Measurements from ENCODE around the gene SMAD1. TPM values are rescaled to one million over a fixed set of nuclear protein-coding genes. Genes with fewer than 3 reads are reported as not detected.

SMAD1 gene
- total RNA-seq, 2 experiments from 2014 or later = 0.57 to 0.79 TPM

- H3K36me3 Mint-ChIP-seq (ENCODE audit: low read depth) = no peaks in the 10 kb centered on the region
- no peaks in the 10 kb centered on the region for H3K9me3 Mint-ChIP-seq
- CTCF ChIA-PET = no interaction called here
- no peak for DNase-seq
- no peak overlapping the region for H3K27ac Mint-ChIP-seq
- peaks cover 13% of the 10 kb centered on the region for H3K27me3 Mint-ChIP-seq (ENCODE audit: low read depth)
- peaks cover 5% of the 10 kb centered on the region for H3K4me1 Mint-ChIP-seq (ENCODE audit: low read depth)
- intact Hi-C loops (cut with micrococcal nuclease) = no loop called here
- H3K4me3 Mint-ChIP-seq = no peak overlapping the region
Observed at GRCh38 chr4:145490796-145491195, 9.1 kb downstream of the SMAD1 start.

- Mint-ChIP-seq H3K9me3 (no peaks in the 10 kb centered on the region), H3K36me3 (ENCODE audit: low read depth) (no peaks in the 10 kb centered on the region), H3K27ac (no peak overlapping the region), H3K27me3 (ENCODE audit: low read depth) (peaks cover 9% of the 10 kb centered on the region), H3K4me3 (no peak overlapping the region), H3K4me1 (ENCODE audit: low read depth) (peaks cover 2% of the 10 kb centered on the region)
- intact Hi-C loops (cut with micrococcal nuclease) = no loop called here
- CTCF ChIA-PET = interaction anchor here (0.6 kb wide), 1 partner anchor 178 kb away, joined by 3 read pairs; no protein-coding TSS in a partner anchor
- no peak for DNase-seq
Observed at GRCh38 chr4:145492376-145492775, 10.7 kb downstream of the SMAD1 start.

GRCh38 chr4:145493166-145493565 lies 11.5 kb downstream of the SMAD1 start:
- Mint-ChIP-seq H3K27me3 (ENCODE audit: low read depth) (peaks cover 9% of the 10 kb centered on the region), H3K4me1 (ENCODE audit: low read depth) (no peaks in the 10 kb centered on the region), H3K4me3 (no peak overlapping the region), H3K27ac (no peak overlapping the region), H3K36me3 (ENCODE audit: low read depth) (no peaks in the 10 kb centered on the region), H3K9me3 (no peaks in the 10 kb centered on the region)
- DNase-seq = no peak
- intact Hi-C loops (cut with micrococcal nuclease) = no loop called here
- CTCF ChIA-PET = no interaction called here

GRCh38 chr4:145494666-145495270 lies 13.1 kb downstream of the SMAD1 start:
- H3K4me3 Mint-ChIP-seq = no peak overlapping the region
- CTCF ChIA-PET = interaction anchor here (0.6 to 1.2 kb wide), 2 partner anchors 10 to 18 kb away, joined by 3 read pairs; no protein-coding TSS in a partner anchor
- no peak for DNase-seq
- no peaks in the 10 kb centered on the region for H3K36me3 Mint-ChIP-seq (ENCODE audit: low read depth)
- no peak overlapping the region for H3K27ac Mint-ChIP-seq
- intact Hi-C loops (cut with micrococcal nuclease) = loop anchor here (5.0 kb wide), 1 partner anchor 1317 kb away; no protein-coding TSS in a partner anchor
- peaks cover 11% of the 10 kb centered on the region for H3K27me3 Mint-ChIP-seq (ENCODE audit: low read depth)
- H3K9me3 Mint-ChIP-seq = no peaks in the 10 kb centered on the region
- H3K4me1 Mint-ChIP-seq (ENCODE audit: low read depth) = no peaks in the 10 kb centered on the region

- no peak for DNase-seq
- Mint-ChIP-seq H3K4me1 (ENCODE audit: low read depth) (peaks cover under 1% of the 10 kb centered on the region), H3K36me3 (ENCODE audit: low read depth) (no peaks in the 10 kb centered on the region), H3K27ac (no peak overlapping the region), H3K27me3 (ENCODE audit: low read depth) (peaks cover 9% of the 10 kb centered on the region), H3K4me3 (no peak overlapping the region), H3K9me3 (no peaks in the 10 kb centered on the region)
- intact Hi-C loops (cut with micrococcal nuclease) = loop anchor here (5.0 kb wide), 1 partner anchor 1319 kb away; no protein-coding TSS in a partner anchor
- CTCF ChIA-PET = no interaction called here
Observed at GRCh38 chr4:145496292-145496691, 14.6 kb downstream of the SMAD1 start.

GRCh38 chr4:145497199-145498149 lies 15.8 kb downstream of the SMAD1 start:
- peaks cover 2% of the 10 kb centered on the region for H3K4me1 Mint-ChIP-seq (ENCODE audit: low read depth)
- H3K9me3 Mint-ChIP-seq = no peaks in the 10 kb centered on the region
- CTCF ChIA-PET = interaction anchor here (0.7 to 1.2 kb wide), 3 partner anchors 51 to 309 kb away, joined by 3 read pairs; no protein-coding TSS in a partner anchor
- no peak overlapping the region for H3K4me3 Mint-ChIP-seq
- H3K27ac Mint-ChIP-seq = no peak overlapping the region
- intact Hi-C loops (cut with micrococcal nuclease) = loop anchor here (1.0 to 5.0 kb wide), 2 partner anchors 263 to 1320 kb away; no protein-coding TSS in a partner anchor
- H3K36me3 Mint-ChIP-seq (ENCODE audit: low read depth) = no peaks in the 10 kb centered on the region
- DNase-seq = no peak
- peaks cover 6% of the 10 kb centered on the region for H3K27me3 Mint-ChIP-seq (ENCODE audit: low read depth)

GRCh38 chr4:145498430-145498829 lies 16.8 kb downstream of the SMAD1 start:
- H3K4me1 Mint-ChIP-seq (ENCODE audit: low read depth) = peaks cover 2% of the 10 kb centered on the region
- H3K4me3 Mint-ChIP-seq = no peak overlapping the region
- intact Hi-C loops (cut with micrococcal nuclease) = loop anchor here (1.0 to 5.0 kb wide), 2 partner anchors 264 to 1321 kb away; no protein-coding TSS in a partner anchor
- no peak overlapping the region for H3K27ac Mint-ChIP-seq
- H3K27me3 Mint-ChIP-seq (ENCODE audit: low read depth) = peaks cover 6% of the 10 kb centered on the region
- no peaks in the 10 kb centered on the region for H3K9me3 Mint-ChIP-seq
- CTCF ChIA-PET = no interaction called here
- DNase-seq = no peak
- H3K36me3 Mint-ChIP-seq (ENCODE audit: low read depth) = no peaks in the 10 kb centered on the region

- Mint-ChIP-seq H3K4me1 (ENCODE audit: low read depth) (peaks cover 2% of the 10 kb centered on the region), H3K27ac (no peak overlapping the region), H3K27me3 (ENCODE audit: low read depth) (peaks cover 8% of the 10 kb centered on the region), H3K4me3 (no peak overlapping the region), H3K36me3 (ENCODE audit: low read depth) (no peaks in the 10 kb centered on the region), H3K9me3 (no peaks in the 10 kb centered on the region)
- intact Hi-C loops (cut with micrococcal nuclease) = no loop called here
- no peak for DNase-seq
- CTCF ChIA-PET = no interaction called here
Observed at GRCh38 chr4:145501051-145501660, 19.5 kb downstream of the SMAD1 start.

- no peak for DNase-seq
- intact Hi-C loops (cut with micrococcal nuclease) = no loop called here
- Mint-ChIP-seq H3K36me3 (ENCODE audit: low read depth) (no peaks in the 10 kb centered on the region), H3K27ac (no peak overlapping the region), H3K27me3 (ENCODE audit: low read depth) (peaks cover 8% of the 10 kb centered on the region), H3K4me1 (ENCODE audit: low read depth) (peaks cover 2% of the 10 kb centered on the region), H3K9me3 (no peaks in the 10 kb centered on the region), H3K4me3 (no peak overlapping the region)
- CTCF ChIA-PET = no interaction called here
Observed at GRCh38 chr4:145502809-145503208, 21.2 kb downstream of the SMAD1 start.

GRCh38 chr4:145503486-145504072 lies 21.9 kb downstream of the SMAD1 start:
- no peak for DNase-seq
- Mint-ChIP-seq H3K27ac (no peak overlapping the region), H3K9me3 (no peaks in the 10 kb centered on the region), H3K36me3 (ENCODE audit: low read depth) (no peaks in the 10 kb centered on the region), H3K27me3 (ENCODE audit: low read depth) (peaks cover 8% of the 10 kb centered on the region), H3K4me1 (ENCODE audit: low read depth) (peaks cover 2% of the 10 kb centered on the region), H3K4me3 (no peak overlapping the region)
- CTCF ChIA-PET = no interaction called here
- intact Hi-C loops (cut with micrococcal nuclease) = no loop called here

GRCh38 chr4:145505995-145506394 lies 24.3 kb downstream of the SMAD1 start:
- H3K4me1 Mint-ChIP-seq (ENCODE audit: low read depth) = peaks cover 2% of the 10 kb centered on the region
- peaks cover 2% of the 10 kb centered on the region for H3K27me3 Mint-ChIP-seq (ENCODE audit: low read depth)
- H3K4me3 Mint-ChIP-seq = no peak overlapping the region
- CTCF ChIA-PET = no interaction called here
- H3K36me3 Mint-ChIP-seq (ENCODE audit: low read depth) = no peaks in the 10 kb centered on the region
- H3K27ac Mint-ChIP-seq = no peak overlapping the region
- no peaks in the 10 kb centered on the region for H3K9me3 Mint-ChIP-seq
- intact Hi-C loops (cut with micrococcal nuclease) = no loop called here
- DNase-seq = no peak

GRCh38 chr4:145507636-145508035 lies 26.0 kb downstream of the SMAD1 start:
- Mint-ChIP-seq H3K4me1 (ENCODE audit: low read depth) (no peaks in the 10 kb centered on the region), H3K27ac (no peak overlapping the region), H3K36me3 (ENCODE audit: low read depth) (peaks cover 1% of the 10 kb centered on the region), H3K9me3 (peaks cover 10% of the 10 kb centered on the region), H3K27me3 (ENCODE audit: low read depth) (peaks cover 2% of the 10 kb centered on the region), H3K4me3 (no peak overlapping the region)
- intact Hi-C loops (cut with micrococcal nuclease) = no loop called here
- DNase-seq = no peak
- CTCF ChIA-PET = no interaction called here
